HepG2 (cell line): ENCODE measurements around the gene SEC24A. TPM values are rescaled to one million over a fixed set of nuclear protein-coding genes. Genes with fewer than 3 reads are reported as not detected.

Source experiments
- ARNT2 ChIP-seq: sonication (generic); formaldehyde crosslinking; IDR thresholded peaks from 2 replicates; pipeline ENCODE4 v1.8.0; 2022; ENCODE audit warnings: mild to moderate bottlenecking, low read depth, missing genetic modification reagents, moderate library complexity
- CCDC6 ChIP-seq: sonication (generic); formaldehyde crosslinking; IDR thresholded peaks from 2 replicates; pipeline ENCODE4 v1.8.1; 2022; ENCODE audit warnings: mild to moderate bottlenecking, missing genetic modification reagents, moderate library complexity
- CENPX ChIP-seq: sonication (generic); formaldehyde crosslinking; IDR thresholded peaks from 2 replicates; pipeline ENCODE4 v1.9.0; 2021; ENCODE audit warnings: mild to moderate bottlenecking, missing genetic modification reagents, moderate library complexity
- FOXA1 ChIP-seq, 2 experiments: fragments of 450-650 bp in 1 of 2; sonication (generic) in 1 of 2; formaldehyde crosslinking in 1 of 2; IDR thresholded peaks; 2 replicates each; pipeline versions ENCODE4 v1.4.0 to v1.6.1; 2016 to 2020; ENCODE audit warnings: missing genetic modification reagents in 1 of 2
- FOXO1 ChIP-seq: sonication (generic); formaldehyde crosslinking; IDR thresholded peaks from 2 replicates; pipeline ENCODE4 v1.4.0; 2020; ENCODE audit warnings: missing genetic modification reagents
- HNF4G ChIP-seq, 2 experiments: sonication (generic) in 1 of 2; formaldehyde crosslinking in 1 of 2; IDR thresholded peaks; 2 replicates each; pipeline versions ENCODE4 v1.4.0 to v1.6.1; 2011 to 2020; ENCODE audit warnings: borderline replicate concordance in 2 of 2, low read depth in 2 of 2, mild to moderate bottlenecking in 2 of 2, low read length in 1 of 2, missing genetic modification reagents in 1 of 2, moderate library complexity in 1 of 2
- IRF2 ChIP-seq: IDR thresholded peaks from 2 replicates; pipeline ENCODE4 v1.6.1; 2018; ENCODE audit warnings: missing genetic modification reagents, missing compliant biosample characterization
- KMT2A ChIP-seq: sonication (generic); formaldehyde crosslinking; IDR thresholded peaks from 2 replicates; pipeline ENCODE4 v1.4.0; 2020; ENCODE audit warnings: missing genetic modification reagents
- MEIS2 ChIP-seq: sonication (generic); formaldehyde crosslinking; IDR thresholded peaks from 2 replicates; pipeline ENCODE4 v1.9.0; 2021; ENCODE audit warnings: mild to moderate bottlenecking, missing genetic modification reagents
- NFE2L2 ChIP-seq: fragments of 150-350 bp; IDR thresholded peaks from 2 replicates; pipeline ENCODE4 v1.6.1; 2014; ENCODE audit warnings: low read length
- RAD51 ChIP-seq: fragments of 450-650 bp; IDR thresholded peaks from 2 replicates; pipeline ENCODE4 v1.6.1; 2016; ENCODE audit warnings: borderline replicate concordance
- ZNF138 ChIP-seq: sonication (generic); formaldehyde crosslinking; IDR thresholded peaks from 2 replicates; pipeline ENCODE4 v1.5.0; 2020; ENCODE audit warnings: mild to moderate bottlenecking, low read depth, missing genetic modification reagents
- ZNF205 ChIP-seq: IDR thresholded peaks from 2 replicates; pipeline ENCODE4 v1.6.1; 2018; ENCODE audit warnings: missing biosample characterization, missing genetic modification reagents
- ZNF292 ChIP-seq: sonication (generic); formaldehyde crosslinking; IDR thresholded peaks from 2 replicates; pipeline ENCODE4 v1.8.1; 2022; ENCODE audit warnings: mild to moderate bottlenecking, low read depth, missing genetic modification reagents, borderline replicate concordance
- ZNF44 ChIP-seq: sonication (generic); formaldehyde crosslinking; IDR thresholded peaks from 2 replicates; pipeline ENCODE4 v1.5.1; 2020; ENCODE audit warnings: mild to moderate bottlenecking, missing genetic modification reagents
- ZNF546 ChIP-seq: sonication (generic); formaldehyde crosslinking; conservative IDR thresholded peaks from 2 replicates; pipeline ENCODE4 v1.8.1; 2023; ENCODE audit warnings: mild to moderate bottlenecking, missing genetic modification reagents
- ZNF674 ChIP-seq: sonication (generic); formaldehyde crosslinking; IDR thresholded peaks from 2 replicates; pipeline ENCODE4 v1.5.0; 2020; ENCODE audit warnings: low read depth, mild to moderate bottlenecking, missing genetic modification reagents
- ZNF775 ChIP-seq: sonication (generic); formaldehyde crosslinking; IDR thresholded peaks from 2 replicates; pipeline ENCODE4 v1.4.0; 2020; ENCODE audit warnings: missing genetic modification reagents, mild to moderate bottlenecking, moderate library complexity, borderline replicate concordance
- ZNF816 ChIP-seq: sonication (generic); formaldehyde crosslinking; IDR thresholded peaks from 2 replicates; pipeline ENCODE4 v1.8.0; 2022; ENCODE audit warnings: missing genetic modification reagents, mild to moderate bottlenecking, borderline replicate concordance
- ZSCAN9 ChIP-seq: IDR thresholded peaks from 2 replicates; pipeline ENCODE4 v1.6.1; 2016; ENCODE audit warnings: borderline replicate concordance
- polyA plus RNA-seq, 8 experiments: library from polyadenylated mRNA; depleted of rRNA in 3 of 8; stranded (reverse) in 7 of 8; unstranded in 1 of 8; fragments of >200 nt; fragmentation: Illumina TruSeq in 4 of 8; extraction: Trizol in 4 of 8; gene quantifications; 2 replicates each; pipeline versions ENCODE4 v1.2.1 to v1.2.3, GENCODE V29; 2011 to 2016; ENCODE audit warnings: low read depth in 4 of 8, missing spikeins in 1 of 8, mixed read lengths in 1 of 8; ENCODE audit not compliant: insufficient read depth in 1 of 8
- total RNA-seq, 5 experiments: library from RNA; depleted of rRNA; stranded (reverse); fragments of >200 nt; fragmentation: Illumina TruSeq; extraction: Trizol; gene quantifications; 2 replicates each; pipeline ENCODE4 v1.2.3, GENCODE V29; 2016; ENCODE audit warnings: low read depth in 1 of 5
- TF ChIP-seq, protein P1 (sequence below): sonication (generic); formaldehyde crosslinking; conservative IDR thresholded peaks from 2 replicates; pipeline ENCODE4 v1.4.0; 2020; ENCODE audit warnings: mild to moderate bottlenecking, missing genetic modification reagents, moderate library complexity
- TF ChIP-seq, protein P2 (sequence below): IDR thresholded peaks from 2 replicates; pipeline ENCODE4 v1.6.1; 2018; ENCODE audit warnings: missing genetic modification reagents, mild to moderate bottlenecking, missing compliant biosample characterization
- TF ChIP-seq, protein P3 (sequence below): sonication (generic); formaldehyde crosslinking; IDR thresholded peaks from 2 replicates; pipeline ENCODE4 v1.4.0; 2020; ENCODE audit warnings: missing genetic modification reagents, borderline replicate concordance
- TF ChIP-seq, protein P4 (sequence below): sonication (generic); formaldehyde crosslinking; IDR thresholded peaks from 2 replicates; pipeline ENCODE4 v1.5.0; 2020; ENCODE audit warnings: missing genetic modification reagents

Gene SEC24A
- total and polyA plus RNA-seq, 2 of the 13 experiments (the other 11 are each of a cell fraction or from before 2014, with no cell fraction given), result 30.5 to 56.8 TPM

DNA sequence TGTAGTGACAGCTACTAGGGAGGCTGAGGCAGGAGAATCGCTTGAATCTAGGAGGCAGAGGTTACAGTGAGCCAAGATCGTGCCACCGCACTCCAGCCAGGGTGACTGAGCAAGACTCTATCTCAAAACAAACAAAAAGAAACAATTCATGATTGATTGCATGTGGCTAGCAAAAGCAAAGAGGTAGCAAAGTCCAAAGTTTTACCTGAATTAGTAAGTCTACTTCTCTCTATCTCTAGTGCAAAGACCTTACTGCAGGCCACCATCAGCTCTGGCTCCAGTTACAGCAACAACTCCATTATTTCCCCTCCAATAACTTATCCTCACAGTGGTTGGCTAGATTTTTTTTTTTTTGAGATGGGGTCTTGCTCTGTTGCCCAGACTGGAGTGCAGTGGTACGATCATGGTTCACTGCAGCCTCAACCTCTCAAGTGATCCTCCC is 9.8 kb upstream of the SEC24A start (continued):
- TF ChIP-seq ZSCAN9 (CRISPR knock-in tag), result no peak; the same call in 1 of the 2 replicates
- TF ChIP-seq ZNF816 (CRISPR knock-in tag), result peak; percentile 17; the same call in 1 of the 2 replicates
- TF ChIP-seq NFE2L2, result peak; percentile 58; the same call in 1 of the 2 replicates
- peak; percentile 44; the same call in 1 of the 2 replicates for TF ChIP-seq CCDC6 (CRISPR knock-in tag)
- no peak for TF ChIP-seq ZNF44 (CRISPR knock-in tag)
- TF ChIP-seq ZNF674 (CRISPR knock-in tag), result no peak
- TF ChIP-seq, protein P1, sequence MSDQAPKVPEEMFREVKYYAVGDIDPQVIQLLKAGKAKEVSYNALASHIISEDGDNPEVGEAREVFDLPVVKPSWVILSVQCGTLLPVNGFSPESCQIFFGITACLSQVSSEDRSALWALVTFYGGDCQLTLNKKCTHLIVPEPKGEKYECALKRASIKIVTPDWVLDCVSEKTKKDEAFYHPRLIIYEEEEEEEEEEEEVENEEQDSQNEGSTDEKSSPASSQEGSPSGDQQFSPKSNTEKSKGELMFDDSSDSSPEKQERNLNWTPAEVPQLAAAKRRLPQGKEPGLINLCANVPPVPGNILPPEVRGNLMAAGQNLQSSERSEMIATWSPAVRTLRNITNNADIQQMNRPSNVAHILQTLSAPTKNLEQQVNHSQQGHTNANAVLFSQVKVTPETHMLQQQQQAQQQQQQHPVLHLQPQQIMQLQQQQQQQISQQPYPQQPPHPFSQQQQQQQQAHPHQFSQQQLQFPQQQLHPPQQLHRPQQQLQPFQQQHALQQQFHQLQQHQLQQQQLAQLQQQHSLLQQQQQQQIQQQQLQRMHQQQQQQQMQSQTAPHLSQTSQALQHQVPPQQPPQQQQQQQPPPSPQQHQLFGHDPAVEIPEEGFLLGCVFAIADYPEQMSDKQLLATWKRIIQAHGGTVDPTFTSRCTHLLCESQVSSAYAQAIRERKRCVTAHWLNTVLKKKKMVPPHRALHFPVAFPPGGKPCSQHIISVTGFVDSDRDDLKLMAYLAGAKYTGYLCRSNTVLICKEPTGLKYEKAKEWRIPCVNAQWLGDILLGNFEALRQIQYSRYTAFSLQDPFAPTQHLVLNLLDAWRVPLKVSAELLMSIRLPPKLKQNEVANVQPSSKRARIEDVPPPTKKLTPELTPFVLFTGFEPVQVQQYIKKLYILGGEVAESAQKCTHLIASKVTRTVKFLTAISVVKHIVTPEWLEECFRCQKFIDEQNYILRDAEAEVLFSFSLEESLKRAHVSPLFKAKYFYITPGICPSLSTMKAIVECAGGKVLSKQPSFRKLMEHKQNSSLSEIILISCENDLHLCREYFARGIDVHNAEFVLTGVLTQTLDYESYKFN (CRISPR knock-in tag), result peak; percentile 96
- peak; percentile 91 for TF ChIP-seq MEIS2 (CRISPR knock-in tag)
- peak; percentile 89 for TF ChIP-seq HNF4G (IDR thresholded peaks at IDR 0.05; ENCODE audit: borderline replicate concordance, low read depth, low read length)
- TF ChIP-seq HNF4G (CRISPR knock-in tag; IDR thresholded peaks at IDR 0.05; ENCODE audit: borderline replicate concordance, low read depth), result peak; percentile 59; the same call in 1 of the 2 replicates
- TF ChIP-seq ZNF546 (CRISPR knock-in tag), result peak; percentile 54; the same call in 1 of the 2 replicates
- peak; percentile 62; the same call in 1 of the 2 replicates for TF ChIP-seq KMT2A
- TF ChIP-seq ZNF205 (CRISPR knock-in tag), result 0 out of 2 replicates have a peak, but pooled peaks have one; percentile 37
- TF ChIP-seq FOXA1 (IDR thresholded peaks at IDR 0.05), result no peak
- peak; percentile 49 for TF ChIP-seq FOXA1 (CRISPR knock-in tag; IDR thresholded peaks at IDR 0.05)
- TF ChIP-seq, protein P2, sequence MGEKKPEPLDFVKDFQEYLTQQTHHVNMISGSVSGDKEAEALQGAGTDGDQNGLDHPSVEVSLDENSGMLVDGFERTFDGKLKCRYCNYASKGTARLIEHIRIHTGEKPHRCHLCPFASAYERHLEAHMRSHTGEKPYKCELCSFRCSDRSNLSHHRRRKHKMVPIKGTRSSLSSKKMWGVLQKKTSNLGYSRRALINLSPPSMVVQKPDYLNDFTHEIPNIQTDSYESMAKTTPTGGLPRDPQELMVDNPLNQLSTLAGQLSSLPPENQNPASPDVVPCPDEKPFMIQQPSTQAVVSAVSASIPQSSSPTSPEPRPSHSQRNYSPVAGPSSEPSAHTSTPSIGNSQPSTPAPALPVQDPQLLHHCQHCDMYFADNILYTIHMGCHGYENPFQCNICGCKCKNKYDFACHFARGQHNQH, result peak; percentile 56; the same call in 1 of the 2 replicates
- TF ChIP-seq FOXO1 (CRISPR knock-in tag), result peak; percentile 57; the same call in 1 of the 2 replicates
- TF ChIP-seq, protein P3, sequence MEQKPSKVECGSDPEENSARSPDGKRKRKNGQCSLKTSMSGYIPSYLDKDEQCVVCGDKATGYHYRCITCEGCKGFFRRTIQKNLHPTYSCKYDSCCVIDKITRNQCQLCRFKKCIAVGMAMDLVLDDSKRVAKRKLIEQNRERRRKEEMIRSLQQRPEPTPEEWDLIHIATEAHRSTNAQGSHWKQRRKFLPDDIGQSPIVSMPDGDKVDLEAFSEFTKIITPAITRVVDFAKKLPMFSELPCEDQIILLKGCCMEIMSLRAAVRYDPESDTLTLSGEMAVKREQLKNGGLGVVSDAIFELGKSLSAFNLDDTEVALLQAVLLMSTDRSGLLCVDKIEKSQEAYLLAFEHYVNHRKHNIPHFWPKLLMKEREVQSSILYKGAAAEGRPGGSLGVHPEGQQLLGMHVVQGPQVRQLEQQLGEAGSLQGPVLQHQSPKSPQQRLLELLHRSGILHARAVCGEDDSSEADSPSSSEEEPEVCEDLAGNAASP (CRISPR knock-in tag), result peak; percentile 57; the same call in 1 of the 2 replicates
- TF ChIP-seq CENPX, result no peak
- TF ChIP-seq, protein P4, sequence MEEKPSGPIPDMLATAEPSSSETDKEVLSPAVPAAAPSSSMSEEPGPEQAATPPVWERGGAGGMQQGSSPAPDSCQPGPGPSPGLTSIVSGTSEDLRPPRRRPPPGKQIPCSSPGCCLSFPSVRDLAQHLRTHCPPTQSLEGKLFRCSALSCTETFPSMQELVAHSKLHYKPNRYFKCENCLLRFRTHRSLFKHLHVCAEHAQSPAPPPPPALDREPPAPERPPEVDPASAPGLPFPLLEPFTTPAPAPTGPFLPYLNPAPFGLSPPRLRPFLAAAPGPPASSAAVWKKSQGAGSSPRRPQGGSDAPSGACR (CRISPR knock-in tag), result 0 out of 2 replicates have a peak, but pooled peaks have one; percentile 51
- TF ChIP-seq IRF2 (CRISPR knock-in tag), result 0 out of 2 replicates have a peak, but pooled peaks have one; percentile 23
- TF ChIP-seq ZNF775 (CRISPR knock-in tag), result no peak
- no peak for TF ChIP-seq ZNF138 (CRISPR knock-in tag)
- TF ChIP-seq ARNT2 (CRISPR knock-in tag), result peak; percentile 25
- TF ChIP-seq ZNF292 (CRISPR knock-in tag), result peak; percentile 95
- no peak for TF ChIP-seq RAD51
